GOT3 (cell line): ENCODE data around the gene NDUFC2.
"Not testable (repeated sequence)": the region's sequence is repeated elsewhere in the genome, so short reads cannot be mapped to it uniquely, and the experiment has no call there.

Experiments used
- DNase-seq: peaks from one replicate; lab custom pipeline; 2025; ENCODE audit warnings: mixed read lengths; lab: John Stamatoyannopoulos, UW

NDUFC2 gene

DNA sequence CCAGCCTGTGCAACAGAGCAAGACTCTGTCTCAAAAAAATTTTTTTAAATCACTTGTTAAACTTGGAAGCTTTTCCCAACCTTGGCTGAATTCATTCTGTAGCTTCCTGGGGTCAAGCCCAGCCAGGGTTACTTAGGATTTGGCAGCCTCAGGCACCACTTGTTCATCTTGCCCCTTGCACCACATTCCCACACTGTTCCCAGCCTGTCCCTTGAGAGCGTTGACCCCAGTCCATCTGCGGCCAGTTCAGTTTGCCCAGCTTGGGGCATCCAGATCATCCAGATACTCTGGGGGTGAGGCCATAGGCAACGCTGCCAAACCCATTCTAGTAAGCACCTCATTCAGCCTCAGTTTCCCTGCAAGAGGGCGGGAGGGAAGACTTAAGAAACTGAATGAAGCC is 24.7 kb downstream of the NDUFC2 start:
- no peak for DNase-seq

DNA sequence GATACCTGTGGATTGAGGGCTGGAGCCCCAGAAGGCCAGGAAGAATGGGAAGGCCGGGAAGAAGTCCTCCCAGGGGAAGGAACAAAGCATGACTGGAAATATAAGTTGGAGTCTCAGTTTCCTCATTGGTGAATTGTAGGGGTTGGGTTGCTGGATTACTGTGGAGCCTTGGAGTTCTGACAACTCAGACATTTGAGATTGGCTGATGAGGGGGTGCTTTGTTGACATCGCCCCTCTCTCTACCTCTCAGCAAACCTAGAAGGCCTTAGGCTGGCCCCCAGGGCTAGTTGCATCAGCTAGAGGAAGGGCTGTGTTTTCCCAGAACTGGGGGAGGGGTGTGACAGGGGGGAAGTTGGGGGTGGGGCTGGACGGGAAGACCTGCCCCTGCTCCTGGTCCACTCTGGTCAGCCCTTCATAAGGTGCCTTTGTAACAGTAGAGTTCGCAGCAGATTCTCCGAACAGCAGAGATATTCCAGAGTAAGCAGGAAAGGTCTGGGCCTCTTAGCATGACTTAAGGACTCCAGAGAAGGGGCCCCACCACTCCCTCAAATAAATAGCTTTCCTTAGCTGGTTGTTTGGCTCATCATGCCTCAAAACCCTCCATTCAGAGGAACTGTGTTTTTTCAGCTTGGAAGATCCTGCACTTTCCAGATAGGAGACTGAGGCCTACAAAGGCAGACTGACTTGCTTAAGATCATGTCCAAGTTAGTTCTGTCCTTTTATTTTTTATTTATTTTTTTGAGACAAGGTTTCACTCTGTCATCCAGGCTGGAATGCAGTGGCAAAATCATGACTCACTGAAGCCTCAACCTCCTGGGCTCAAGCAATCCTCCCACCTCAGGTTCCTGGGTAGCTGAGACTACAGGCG is 28.5 kb downstream of the NDUFC2 start:
- no peak for DNase-seq

GRCh38 chr11:78049348-78049747 is 30.3 kb downstream of the NDUFC2 start:
- no peak for DNase-seq

GRCh38 chr11:78048561-78048960 is 31.1 kb downstream of the NDUFC2 start:
- DNase-seq = no peak

DNA sequence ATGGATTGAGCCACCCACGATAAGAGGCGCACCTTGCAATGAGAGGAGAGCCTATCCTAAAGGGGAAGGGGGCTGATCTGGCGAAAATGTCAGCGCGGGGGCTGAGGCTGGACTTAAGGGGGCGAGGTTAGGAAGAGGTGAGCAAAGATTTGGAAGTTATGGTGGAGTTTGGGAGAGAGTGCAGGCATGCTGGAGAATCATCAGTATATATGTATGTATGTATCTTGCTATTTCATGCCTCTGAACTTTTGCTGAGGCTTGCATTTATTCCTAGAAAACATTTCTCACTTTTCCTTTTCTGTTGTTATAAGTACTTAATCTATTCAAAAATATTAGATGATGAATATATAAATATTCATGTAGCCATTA is 33.2 kb downstream of the NDUFC2 start:
- no peak for DNase-seq

DNA sequence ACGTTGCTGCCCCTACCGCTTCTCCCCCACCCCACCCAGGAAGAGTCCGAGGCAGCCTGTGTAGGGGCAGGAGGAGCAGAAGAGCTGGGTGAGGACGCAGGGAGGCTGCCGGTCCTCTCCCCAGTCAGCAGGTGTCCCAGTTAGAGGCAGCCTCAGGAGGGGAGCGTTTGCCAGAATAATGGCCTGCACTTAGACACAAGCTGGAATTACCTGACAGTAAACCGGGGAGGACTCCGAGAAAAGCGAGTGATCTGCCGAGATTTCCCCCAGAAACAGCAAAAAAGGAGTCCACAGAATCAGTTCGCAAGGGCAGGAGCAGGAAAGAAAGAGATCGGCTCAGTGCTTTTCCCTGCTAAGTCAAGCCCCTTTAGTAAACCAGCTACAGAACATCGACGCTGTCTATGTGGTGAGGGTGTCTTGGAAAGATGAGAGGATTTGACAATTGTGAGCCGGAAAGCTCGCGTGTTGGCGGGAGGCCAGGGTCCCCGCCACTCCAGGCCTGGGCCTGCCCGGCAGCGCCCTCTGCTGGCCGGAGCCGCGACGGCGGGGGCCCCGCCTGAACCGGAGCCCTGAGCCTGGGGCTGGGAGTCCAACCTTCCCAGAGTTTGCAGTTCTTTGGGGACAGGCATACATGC is 33.7 kb downstream of the NDUFC2 start:
- DNase-seq = peak; percentile 22

DNA sequence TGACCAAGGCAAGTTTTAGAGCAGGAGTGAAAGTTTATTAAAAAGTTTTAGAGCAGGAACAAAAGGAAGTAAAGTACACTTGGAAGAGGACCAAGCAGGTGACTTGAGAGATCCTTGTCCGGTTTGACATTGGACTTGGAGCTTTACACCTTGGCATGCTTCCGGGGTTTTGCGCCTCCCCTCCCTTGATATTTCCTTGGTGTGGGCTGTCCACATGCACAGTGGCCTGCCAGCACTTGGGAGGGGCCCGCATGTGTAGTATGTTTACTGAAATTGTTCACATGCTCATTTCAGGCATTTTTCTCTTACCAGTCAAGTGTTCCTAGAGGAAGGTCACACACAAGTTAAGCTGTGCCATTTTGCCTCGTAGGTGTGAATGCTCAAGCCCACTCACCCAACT is 35.0 kb downstream of the NDUFC2 start:
- no peak for DNase-seq

DNA sequence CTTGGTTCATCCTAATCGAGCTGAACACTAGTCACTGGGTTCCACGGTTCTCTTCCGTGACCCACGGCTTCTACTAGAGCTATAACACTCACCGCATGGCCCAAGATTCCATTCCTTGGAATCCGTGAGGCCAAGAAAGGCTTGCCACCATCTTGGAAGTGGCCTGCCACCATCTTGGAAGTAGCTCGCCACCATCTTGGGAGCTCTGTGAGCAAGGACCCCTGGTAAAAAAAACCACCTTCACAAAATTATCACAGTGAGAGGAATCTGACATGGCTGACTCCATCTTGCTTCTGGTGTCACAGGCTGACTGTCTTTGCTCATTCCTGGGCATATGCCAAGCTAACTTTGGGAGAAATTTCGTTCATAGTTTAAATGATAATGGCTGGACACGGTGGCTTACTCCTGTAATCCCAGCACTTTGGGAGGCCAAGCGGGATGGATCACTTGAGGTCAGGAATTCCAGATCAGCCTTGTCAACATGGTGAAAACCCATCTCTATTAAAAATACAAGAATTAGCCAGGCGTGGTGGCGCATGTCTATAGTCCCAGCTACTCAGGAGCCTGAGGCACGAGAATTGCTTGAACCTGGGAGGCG is 37.7 kb downstream of the NDUFC2 start:
- DNase-seq = no peak

DNA sequence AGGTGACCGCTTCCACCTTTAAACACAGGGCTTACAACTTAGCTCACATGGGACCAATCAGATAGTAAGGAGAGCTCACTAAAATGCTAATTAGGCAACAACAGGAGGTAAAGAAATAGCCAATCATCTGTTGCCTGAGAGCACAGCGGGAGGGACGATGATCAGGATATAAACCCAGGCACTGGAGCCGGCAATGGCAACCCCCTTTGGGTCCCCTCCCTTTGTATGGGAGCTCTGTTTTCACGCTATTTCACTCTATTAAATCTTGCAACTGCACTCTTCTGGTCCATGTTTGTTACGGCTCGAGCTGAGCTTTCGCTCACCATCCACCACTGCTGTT is 38.3 kb downstream of the NDUFC2 start:
- DNase-seq = not testable (repeated sequence)

- no peak for DNase-seq
Observed at GRCh38 chr11:78040691-78041379, 38.8 kb downstream of the NDUFC2 start.

GRCh38 chr11:78039919-78040671 is 39.6 kb downstream of the NDUFC2 start:
- DNase-seq = no peak

DNA sequence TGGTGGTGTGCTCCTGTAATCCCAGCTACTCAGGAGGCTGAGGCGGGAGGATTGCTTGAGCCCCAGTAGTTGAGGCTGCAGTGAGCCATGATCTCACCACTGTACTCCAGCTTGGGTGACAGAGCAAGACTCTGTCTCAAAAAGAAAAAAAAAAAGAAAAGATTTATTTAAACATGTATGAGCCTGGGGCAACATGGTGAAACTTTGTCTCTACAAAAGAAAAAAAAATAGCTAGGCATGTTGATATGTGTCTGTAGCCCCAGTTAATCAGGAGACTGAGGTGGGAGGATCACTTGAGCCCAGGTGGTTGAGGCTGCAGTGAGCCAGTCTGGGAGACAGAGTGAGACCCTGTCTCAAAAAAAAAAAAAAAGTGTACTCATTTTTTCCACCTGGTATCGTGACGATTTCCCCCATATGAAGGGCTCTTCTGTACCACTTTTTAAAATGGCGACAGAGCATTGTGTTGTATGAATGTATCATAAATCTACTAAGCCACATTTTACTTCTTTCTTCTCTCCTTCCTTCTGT is 40.2 kb downstream of the NDUFC2 start:
- no peak for DNase-seq

GRCh38 chr11:78038697-78039313 is 40.9 kb downstream of the NDUFC2 start:
- no peak for DNase-seq

- DNase-seq = no peak
Observed at GRCh38 chr11:78037825-78038620, 41.6 kb downstream of the NDUFC2 start.

DNA sequence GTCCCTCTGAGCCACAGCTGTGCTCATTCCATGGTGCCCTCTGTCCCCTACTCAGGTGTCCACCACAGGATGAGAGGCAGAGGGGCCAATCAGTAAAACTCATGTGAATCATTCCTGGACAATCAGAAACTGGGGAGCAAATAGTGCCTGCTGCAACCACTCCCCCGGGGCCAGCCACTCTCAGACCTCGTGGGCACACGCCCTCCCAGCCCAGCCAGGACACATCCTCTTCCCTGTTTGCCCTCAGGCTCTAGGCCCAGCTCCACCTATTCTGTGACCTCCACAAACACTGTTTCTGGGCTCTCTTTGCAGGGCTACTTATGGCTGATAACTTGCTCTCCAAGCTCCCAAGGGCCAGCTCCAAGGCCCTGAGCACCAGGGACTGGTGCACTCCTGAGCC is 42.6 kb downstream of the NDUFC2 start:
- no peak for DNase-seq

DNA sequence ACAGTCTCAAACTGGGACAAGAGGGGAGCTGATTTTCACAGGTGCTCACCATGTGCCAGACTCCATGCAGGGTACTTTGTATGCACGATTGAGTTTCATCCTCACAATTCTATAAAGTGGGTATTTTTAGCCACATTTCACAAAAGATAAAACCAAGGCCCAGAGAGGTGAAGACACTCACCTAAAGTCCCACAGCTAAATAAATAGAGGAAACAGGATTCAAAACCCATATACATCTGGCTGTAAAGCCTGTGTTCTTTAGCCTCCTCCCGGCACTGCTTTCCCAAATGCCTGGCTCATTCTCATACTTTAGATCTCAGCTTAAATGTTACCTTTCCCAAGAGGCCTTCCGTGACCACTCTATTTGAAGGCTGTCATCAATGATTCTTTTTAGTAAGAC is 43.3 kb downstream of the NDUFC2 start:
- no peak for DNase-seq

GRCh38 chr11:78034623-78035022 is 45.0 kb downstream of the NDUFC2 start:
- no peak for DNase-seq

DNA sequence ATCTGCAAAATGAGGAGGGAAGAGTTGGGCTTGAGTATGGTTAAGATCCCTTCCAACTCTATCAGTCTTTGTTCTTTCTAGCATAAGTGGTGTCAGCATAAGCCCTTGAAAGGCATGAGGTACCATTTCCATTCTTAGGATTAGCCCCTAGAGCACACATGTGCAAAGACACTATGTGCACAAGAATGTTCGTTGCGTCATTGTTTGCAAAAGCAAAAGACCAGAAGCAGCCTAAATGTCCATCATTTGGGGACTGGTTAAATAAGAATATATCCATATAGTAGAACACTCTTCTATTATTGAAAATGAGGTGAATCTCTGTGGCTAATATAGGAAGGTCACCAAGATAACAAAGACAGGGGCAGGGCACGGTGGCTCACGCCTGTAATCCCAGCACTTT is 46.6 kb downstream of the NDUFC2 start:
- DNase-seq = no peak

- no peak for DNase-seq
Observed at GRCh38 chr11:78032090-78032489, 47.6 kb downstream of the NDUFC2 start.

- no peak for DNase-seq
Observed at GRCh38 chr11:78031629-78032028, 48.0 kb downstream of the NDUFC2 start.
